ENCODE measurements around the gene PCGF5.
A peak's percentile ranks its signal among the peaks of the same experiment; 100 is the strongest.
"Not testable (repeated sequence)": the region's sequence is repeated elsewhere in the genome, so short reads cannot be mapped to it uniquely, and the experiment has no call there.

Gene PCGF5

GRCh38 chr10:91287912-91288311, 67.4 kb downstream of the PCGF5 start:
- no peak for DNase-seq

GRCh38 chr10:91289305-91289704, 68.8 kb downstream of the PCGF5 start:
- DNase-seq: no peak

GRCh38 chr10:91290607-91291006, 70.1 kb downstream of the PCGF5 start:
- DNase-seq: no peak

- no peak for DNase-seq
Observed at GRCh38 chr10:91294134-91294906, 73.9 kb downstream of the PCGF5 start.

- DNase-seq: no peak
Observed at GRCh38 chr10:91295346-91295745, 74.9 kb downstream of the PCGF5 start.

GRCh38 chr10:91296471-91296870, 76.0 kb downstream of the PCGF5 start:
- no peak for DNase-seq

- DNase-seq: peak; percentile 81
Observed at GRCh38 chr10:91298224-91298871, 77.9 kb downstream of the PCGF5 start.

- no peak for DNase-seq
Observed at GRCh38 chr10:91299999-91300575, 79.6 kb downstream of the PCGF5 start.

- not testable (repeated sequence) for DNase-seq
Observed at GRCh38 chr10:91302946-91303345, 82.5 kb downstream of the PCGF5 start.

- DNase-seq: not testable (repeated sequence)
Observed at GRCh38 chr10:91305979-91306378, 85.5 kb downstream of the PCGF5 start.

- DNase-seq: no peak
Observed at GRCh38 chr10:91307489-91307888, 87.0 kb downstream of the PCGF5 start.

- no peak for DNase-seq
Observed at GRCh38 chr10:91309711-91310110, 89.2 kb downstream of the PCGF5 start.

GRCh38 chr10:91311601-91312381, 91.3 kb downstream of the PCGF5 start:
- no peak for DNase-seq

- no peak for DNase-seq
Observed at GRCh38 chr10:91312382-91312733, 91.9 kb downstream of the PCGF5 start.

- peak; percentile 8 for DNase-seq
Observed at GRCh38 chr10:91313796-91314485, 93.5 kb downstream of the PCGF5 start.

- no peak for DNase-seq
Observed at GRCh38 chr10:91316486-91316885, 96.0 kb downstream of the PCGF5 start.

- no peak for DNase-seq
Observed at GRCh38 chr10:91317541-91317940, 97.1 kb downstream of the PCGF5 start.

- no peak for DNase-seq
Observed at GRCh38 chr10:91319336-91319735, 98.9 kb downstream of the PCGF5 start.

GRCh38 chr10:91323293-91323905, 102.9 kb downstream of the PCGF5 start:
- DNase-seq: not testable (repeated sequence)

GRCh38 chr10:91328320-91328984, 108.0 kb downstream of the PCGF5 start:
- DNase-seq: no peak

Data from activated CD4-positive, alpha-beta T cell treated with anti-CD3 and anti-CD28 coated beads, Interleukin-2, amount 50 U/mL, for 16 hours (primary cell).